ENCODE measurements around the gene NDUFS1.
"Not testable (repeated sequence)": the region's sequence is repeated elsewhere in the genome, so short reads cannot be mapped to it uniquely, and the experiment has no call there.

NDUFS1 gene

DNA sequence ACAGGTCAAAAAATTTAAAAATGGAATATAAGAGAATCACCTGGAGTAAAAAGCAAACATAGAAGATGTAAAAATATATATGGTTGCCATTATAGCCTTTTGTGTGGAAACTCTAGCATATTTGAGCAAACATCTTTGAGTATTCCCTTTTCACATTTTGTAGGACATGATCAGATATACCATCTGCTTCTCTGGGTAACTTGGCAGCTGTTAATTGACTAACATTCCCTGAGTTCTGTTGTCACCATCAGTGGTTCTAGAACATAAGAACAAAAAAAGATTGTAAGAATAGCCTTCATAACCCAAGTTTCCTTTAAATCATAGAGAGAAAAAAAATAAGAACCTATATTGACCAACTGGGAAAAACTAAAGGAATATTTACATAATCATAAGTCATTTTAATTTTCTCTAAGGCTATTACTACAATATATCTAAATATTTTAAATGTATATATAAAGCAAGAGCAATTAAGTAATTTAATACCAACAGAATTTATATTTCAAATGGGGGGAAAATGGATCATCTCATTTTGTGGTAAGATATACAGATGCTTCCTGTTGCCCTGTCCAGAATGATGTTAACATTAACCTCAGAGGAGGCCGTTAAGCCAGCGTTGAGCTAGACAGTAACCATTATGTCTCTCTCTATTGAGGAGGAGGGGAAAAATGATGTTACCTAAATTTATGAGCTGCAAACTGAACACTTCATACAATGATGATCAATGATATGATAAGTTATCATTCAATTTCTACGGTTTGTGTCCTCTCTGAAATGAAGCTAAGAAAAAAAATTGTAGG lies 63.5 kb downstream of the NDUFS1 start:
- DNase-seq = no peak

DNA sequence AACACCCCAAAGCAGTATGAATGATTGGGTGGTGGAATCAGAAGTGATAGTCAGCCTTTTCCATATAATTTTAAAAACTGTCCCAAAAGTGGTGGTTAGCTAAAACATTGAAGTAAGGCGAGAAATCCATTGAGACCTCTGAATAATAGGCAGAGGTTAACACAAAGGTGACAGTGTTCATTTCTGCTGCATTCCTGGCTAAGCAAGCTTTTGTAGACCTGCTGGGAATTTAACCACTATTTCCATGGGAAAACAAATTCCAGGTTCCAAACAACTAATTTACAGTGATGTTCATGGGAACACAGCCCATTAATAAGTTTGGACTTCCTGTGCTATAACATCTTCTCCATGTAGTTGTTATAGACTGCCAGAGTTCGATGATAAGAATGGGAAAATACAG lies 66.9 kb downstream of the NDUFS1 start:
- DNase-seq = no peak

DNA sequence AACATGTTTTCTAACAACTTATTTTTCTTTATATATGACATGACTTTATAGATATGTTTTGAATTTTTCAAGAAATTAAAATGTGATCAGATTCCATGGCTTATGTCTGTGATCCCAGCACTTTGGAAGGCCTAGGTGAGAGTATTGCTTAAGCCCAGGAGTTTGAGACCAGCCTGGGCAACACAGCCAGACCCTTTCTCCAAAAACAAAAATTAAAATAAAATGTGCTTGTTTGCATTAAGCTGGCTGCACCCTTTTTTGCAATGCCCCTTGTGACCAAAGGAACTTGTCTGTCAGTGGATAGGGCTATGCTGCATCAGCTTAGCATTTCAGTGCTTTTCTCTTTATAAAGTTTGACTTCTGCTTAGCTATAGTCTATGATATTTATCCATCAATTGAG lies 71.0 kb downstream of the NDUFS1 start:
- DNase-seq = no peak

DNA sequence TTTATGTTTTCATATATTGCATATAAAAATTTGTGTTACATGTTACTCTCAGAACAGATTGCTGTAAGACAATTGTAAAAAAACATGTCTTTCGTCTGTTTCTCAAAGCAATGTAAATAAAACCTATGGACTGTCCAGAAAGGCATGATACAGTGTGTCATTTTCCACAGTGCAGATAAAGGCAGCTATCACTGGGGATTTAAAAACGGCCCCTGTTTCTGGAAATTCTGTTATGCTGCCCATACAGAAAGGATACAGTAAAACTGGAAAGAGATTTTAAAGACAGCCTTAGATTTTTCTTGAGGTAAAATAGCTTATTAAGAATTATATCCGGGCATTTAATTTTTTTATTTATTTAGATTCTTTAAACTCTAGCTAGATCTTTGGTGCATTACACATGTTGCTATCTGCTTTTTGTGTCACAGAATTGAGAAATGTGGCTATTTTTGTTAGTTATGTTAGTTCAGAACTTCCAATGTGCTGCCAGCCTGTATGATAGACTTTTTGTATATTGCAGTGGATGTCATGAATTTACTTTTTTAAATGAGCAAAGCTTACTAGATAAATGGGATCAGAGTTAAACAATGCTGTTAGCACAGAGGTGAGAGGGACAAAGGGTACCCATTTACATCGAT lies 72.4 kb downstream of the NDUFS1 start:
- peak; percentile 10 for DNase-seq

DNA sequence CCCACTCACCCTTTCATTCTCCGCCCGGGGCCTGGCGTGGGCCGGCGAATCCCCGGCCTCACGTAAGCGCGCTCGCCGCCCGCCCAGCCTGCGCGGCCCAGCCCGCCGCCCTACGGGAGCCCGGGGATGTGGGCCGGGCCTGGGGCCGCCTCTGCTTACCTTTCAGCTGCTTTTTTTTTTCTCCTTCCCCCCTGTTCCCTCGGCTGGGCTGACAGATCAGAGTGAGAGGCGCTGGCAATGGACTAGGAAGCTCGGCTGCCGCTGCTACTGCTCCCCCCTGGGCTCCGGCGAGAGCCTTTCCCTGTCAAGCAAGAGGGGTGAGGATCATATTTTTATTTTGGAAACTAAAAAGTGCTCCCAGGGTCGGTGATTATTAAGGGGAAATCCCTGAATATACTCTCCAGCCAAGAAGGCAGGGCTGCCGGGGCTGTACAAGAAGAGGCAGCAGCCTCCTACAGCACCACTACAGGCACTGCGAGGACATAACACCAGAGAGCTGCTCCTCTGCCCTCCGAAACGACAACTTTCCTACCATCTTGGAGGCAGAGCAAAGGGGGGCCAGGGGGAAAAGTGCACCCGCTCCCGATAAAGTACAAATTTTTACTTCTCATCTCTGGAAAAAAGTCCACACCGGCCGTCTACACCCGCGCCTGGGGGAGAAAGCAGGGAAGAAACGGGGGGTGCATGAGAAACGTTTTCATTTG lies 73.3 kb downstream of the NDUFS1 start, which contains the start of gene INO80D:
INO80D (minus strand) TSS at position 433 of the 704 bp plus-strand sequence. CDS start 23,158 bp downstream, outside the sequence.
- DNase-seq = peak; percentile 89

DNA sequence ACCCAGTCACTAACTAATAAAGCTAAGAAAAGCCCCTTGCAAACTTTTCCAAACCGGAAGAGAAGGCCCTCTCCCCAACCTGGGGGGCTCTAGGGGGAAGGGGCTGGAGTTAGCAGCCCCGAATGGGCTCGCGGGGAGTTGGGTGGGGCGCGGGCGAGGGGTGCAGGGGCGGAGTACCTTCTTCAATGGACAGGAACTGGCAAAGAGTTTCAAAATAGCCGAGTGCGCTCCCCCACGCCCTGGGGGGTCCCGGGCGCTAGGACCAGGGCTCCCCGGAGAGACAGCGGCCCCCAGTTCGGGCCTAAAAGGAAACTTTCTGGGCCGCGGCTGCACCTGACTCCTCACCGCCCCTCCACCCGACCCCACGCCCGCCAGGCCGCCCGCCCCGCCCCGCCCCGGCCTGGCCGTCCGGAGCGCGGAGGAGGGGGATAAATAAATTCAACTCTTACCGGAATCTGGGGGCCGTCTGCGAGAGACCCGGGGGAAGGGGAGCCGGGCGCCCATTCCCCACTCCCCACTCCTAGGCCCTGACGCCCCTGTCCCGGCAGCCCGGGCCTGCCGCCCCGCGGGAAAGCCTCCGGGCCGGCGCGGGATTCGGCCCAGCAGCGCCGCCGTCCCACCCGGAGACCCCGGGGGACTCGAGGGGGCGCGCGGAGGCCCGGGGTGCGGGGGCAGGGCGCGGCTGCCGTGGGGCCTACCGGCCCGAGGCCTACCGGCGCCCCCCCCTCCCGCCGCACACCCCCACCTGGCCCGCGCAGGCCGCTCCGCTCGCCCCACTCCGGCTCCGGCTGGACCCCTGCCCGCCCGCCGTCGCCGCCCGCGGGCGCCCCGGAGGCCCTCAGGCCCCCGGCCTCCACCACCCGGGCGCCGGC lies 74.1 kb downstream of the NDUFS1 start:
- DNase-seq = peak; percentile 40

DNA sequence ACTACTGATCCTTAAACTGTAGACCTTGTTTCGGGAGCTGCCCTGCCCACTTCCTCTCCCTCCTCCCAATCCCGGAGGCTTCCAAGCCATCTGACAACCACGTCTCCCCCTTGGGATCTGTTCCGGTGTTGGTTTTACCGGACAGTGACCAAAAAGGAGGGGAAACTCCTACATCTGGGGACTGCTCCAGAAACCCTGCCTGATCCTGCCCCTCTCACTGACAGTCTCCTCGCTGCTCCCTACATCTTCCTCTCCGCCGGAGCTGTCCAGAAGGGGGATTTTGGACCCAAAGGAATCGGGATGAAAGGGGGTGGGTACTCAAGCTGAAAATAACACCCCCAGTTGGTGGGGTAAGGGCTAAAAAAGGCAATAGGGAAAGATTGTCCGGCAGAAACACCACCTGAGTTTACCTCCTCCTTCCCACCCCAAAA lies 74.8 kb downstream of the NDUFS1 start:
- peak; percentile 63 for DNase-seq

DNA sequence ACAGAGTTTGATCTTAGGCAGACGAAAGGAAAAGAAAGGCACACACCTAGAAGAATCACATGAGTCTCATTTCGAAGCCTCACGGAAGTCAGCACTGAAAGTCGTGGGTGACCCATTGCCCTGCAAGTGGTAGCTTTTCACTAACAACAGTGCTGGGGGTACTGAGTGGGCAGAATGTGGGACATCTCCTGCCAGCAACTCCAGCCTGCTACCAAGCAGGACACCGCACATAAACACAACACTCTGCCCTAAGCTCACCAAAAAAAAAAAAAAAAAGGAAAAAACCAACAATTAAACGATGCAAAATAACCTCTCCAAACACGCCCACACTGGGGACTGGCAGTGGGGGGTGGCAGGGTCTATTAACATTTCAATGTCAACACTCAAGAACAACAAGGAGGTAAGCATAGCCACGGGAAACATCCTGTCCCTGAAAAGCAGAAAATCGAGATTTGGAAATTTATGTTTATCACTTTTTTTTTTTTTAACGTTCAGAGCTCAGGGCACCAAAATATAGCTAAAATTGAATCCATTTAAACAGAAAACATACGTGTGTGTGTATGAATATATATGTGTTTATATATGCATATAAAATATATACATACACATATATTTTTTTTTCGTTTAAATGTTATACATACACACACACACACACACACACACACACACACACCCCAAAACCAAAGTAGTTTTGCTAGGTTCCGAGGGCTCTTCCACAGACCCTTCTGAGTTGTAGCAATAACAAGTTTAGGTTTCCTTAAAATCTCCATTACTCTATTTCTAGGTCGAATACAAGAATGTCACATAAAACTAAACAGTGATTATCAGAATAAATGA lies 75.4 kb downstream of the NDUFS1 start:
- peak; percentile 27 for DNase-seq

DNA sequence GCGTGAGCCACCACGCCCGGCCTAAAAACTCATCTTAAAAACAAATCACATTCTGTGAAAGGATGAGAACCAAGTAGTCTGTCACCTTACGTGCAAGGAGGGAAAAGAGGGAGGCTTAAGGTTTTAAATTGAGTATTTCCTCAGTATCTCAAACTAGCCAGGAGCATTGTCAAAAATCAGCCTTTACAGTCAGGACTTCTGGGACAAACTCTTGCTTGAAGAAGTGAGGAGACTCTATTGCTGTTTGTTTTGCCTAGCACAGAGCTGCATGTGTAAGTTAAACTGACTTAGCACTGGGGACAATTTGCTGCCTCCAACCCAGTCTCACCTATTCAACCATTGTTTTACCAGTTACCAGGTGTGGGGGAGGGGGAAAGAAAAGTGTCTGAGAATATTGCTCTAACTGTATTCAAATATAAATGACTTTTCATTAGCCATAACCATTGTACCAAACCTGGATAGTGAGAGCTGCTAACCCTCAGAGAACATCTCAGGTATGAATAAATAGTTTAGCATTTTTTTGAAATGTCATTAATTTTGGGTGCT lies 76.9 kb downstream of the NDUFS1 start:
- no peak for DNase-seq

DNA sequence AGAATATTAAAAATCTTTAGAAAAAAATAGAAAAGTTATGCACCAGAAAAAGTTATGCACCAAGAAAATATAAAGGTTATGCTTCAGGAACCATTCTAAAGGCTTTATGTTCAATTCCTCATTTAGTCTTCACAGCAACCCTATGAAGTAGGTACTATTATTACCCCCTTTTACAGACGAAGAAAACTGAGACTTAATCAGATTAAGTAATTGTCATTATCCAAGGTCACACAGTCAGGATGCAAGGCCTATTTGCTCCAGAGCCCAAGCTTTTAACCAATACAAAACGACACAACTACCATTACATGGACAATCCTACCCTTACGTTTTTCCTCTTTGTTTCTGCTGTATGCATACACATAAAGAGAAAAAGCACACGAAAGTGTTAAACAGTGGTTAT lies 78.3 kb downstream of the NDUFS1 start:
- DNase-seq = no peak

DNA sequence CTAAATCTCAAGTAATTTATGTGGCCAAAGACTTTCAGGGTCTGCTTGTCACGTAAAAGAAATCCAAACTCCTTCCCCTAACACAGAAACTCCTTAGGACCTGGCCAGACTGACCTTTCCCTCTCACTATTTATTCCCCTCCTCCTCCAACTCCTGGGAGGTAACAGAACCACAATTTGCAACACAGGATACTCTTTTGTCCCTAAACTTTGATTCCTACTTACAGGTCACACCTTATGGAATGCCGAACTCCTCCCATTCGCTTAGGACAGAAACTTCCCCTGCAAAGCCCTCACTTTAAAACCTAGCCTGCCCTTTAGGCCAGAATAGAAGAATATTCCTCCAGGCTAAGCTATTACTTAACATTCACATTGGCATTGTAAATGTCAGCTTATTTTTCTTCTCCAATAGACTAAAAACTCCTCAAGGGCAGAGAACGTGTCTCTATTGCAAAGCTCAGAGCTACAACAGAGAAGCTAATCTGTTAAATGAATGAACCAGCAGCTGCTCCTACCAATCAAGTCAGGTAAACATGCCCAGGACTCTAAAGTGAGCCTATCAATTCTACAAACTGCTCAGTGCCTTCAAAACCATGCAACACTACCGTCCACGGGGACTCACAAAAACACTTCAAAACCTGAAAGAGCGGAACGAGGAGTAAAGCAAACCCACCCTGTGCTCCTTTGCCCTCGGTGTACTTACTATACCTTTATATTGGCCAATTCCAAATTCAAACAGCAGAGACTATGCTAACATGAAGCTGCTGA lies 79.4 kb downstream of the NDUFS1 start:
- DNase-seq = no peak

DNA sequence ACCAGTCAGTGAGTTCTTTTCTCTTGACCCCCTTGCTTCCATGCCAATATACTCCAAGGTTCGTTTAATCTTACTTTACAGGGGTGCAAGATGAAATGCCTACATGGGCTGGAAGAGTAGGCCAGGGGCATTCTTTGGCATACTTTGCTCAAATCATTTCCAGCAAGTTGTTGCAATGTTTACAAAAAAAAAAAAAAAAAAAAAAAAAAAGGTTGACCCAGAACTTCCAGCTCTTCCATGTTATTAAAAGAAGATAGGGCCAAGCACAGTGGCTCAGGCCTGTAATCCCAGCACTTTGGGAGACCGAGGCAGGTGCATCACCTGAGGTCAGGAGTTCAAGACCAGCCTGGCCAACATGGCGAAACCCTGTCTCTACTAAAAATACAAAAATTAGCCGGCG lies 81.4 kb downstream of the NDUFS1 start:
- DNase-seq = not testable (repeated sequence)

DNA sequence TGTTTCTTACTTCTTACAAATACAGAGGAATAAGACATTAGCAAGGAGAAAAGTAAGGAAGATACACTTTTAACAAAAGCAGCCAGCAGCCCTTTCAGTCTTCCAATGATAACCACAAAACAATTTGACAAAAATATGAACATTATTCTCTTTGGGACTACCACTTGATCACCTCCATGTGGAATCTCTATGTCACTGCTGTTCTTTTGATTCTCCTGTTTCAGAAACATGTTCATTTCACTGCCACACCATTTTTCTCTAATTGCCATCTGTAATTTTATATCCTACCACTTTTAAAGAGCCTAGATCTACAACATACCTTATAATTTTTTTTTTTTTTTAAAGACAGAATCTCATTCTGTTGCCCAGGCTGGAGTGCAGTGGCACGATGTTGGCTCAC lies 84.1 kb downstream of the NDUFS1 start:
- DNase-seq = no peak

DNA sequence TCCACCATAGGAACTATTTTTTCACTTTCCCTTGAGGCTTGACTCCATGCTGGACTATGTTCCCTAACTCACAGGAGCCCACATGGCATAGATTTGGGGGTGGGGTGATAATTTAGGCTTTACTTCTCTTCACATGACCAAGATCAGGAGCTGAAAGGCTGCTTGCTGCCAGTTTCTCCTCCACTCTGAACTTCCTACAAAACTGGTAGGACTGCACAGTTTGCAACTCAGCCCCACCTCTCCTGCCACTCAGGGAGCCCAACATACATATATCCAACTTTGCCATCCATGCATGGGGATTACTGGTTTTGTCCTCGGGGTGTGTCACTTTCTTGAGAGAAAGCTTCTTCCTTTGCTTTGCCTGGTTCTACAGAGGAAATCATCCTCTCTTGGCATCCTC lies 87.4 kb downstream of the NDUFS1 start:
- peak; percentile 16 for DNase-seq

DNA sequence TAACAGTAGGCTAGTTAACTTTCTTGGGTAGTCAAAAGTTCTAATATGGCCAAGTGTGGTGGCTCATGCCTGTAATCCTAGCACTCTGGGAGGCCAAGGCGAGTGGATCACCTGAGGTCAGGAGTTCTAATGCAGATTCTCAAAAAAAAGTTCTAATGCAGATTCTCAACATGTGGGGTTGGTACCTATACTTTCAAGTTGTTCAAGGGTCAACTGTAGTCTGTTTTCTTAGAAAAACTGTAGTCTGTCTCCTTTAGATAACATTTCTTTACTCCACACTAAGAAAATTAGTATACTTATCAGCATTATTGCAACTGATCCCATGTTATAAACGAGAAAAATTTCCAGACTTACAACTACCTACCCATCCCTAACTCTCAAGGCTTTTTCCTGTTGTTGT lies 89.8 kb downstream of the NDUFS1 start:
- no peak for DNase-seq

DNA sequence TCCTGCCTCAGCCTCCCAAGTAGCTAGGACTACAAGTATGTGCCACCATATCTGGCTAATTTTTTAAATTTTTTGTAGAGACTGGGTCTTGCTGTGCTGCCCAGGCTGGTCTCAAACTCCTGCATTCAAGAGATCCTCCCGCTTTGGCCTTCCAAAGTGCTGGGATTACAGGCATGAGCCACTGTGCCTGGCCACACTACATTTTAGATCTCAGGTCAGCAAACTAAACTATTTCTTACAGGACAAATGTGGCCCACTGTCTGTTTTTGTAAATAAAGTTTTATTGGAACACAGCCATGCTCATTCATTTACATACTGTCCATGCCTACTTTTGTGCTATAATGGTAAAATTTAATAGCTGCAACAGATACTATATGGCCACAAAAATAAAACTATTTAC lies 91.0 kb downstream of the NDUFS1 start:
- DNase-seq = no peak
